Gastrocnemius medialis (tissue), 4 donors: Measurements from ENCODE around the gene NYAP2. TPM values are rescaled to one million over a fixed set of nuclear protein-coding genes. Genes with fewer than 3 reads are reported as not detected.

Source experiments
- ATAC-seq, 2 donors: fragments of 150-250 bp; one replicate each; pipeline ENCODE4 v1.9.1; 2016
- DNase-seq, 2 donors: peaks; one replicate each; pipeline ENCODE4 v3.0.0-alpha.2; 2019
- H3K27ac ChIP-seq, 4 donors: fragments of 200-600 bp; sonication (generic); 1 replicate in 1 of 4; 2 replicates in 3 of 4; pipeline ENCODE4 v1.5.1; 2016 to 2018; ENCODE audit warnings: mild to moderate bottlenecking in 2 of 4, moderate library complexity in 1 of 4
- H3K27me3 ChIP-seq, 3 donors: fragments of 200-600 bp; sonication (generic) in 2 of 3; 1 replicate in 1 of 3; 2 replicates in 2 of 3; pipeline versions ENCODE4 v1.5.1 to v1.6.0; 2016 to 2019; ENCODE audit warnings: mild to moderate bottlenecking in 1 of 3, moderate library complexity in 1 of 3
- H3K36me3 ChIP-seq, 2 donors: fragments of 200-600 bp; sonication (generic) in 1 of 2; one replicate each; pipeline ENCODE4 v1.5.1; 2017 to 2018
- H3K4me1 ChIP-seq, 2 donors: fragments of 200-600 bp; sonication (generic) in 1 of 2; one replicate each; pipeline ENCODE4 v1.5.1; 2016 to 2017; ENCODE audit warnings: mild to moderate bottlenecking in 2 of 2
- H3K4me3 ChIP-seq, 4 donors: fragments of 200-600 bp; sonication (generic) in 3 of 4; 1 replicate in 1 of 4; 2 replicates in 3 of 4; pipeline ENCODE4 v1.5.1; 2016 to 2019; ENCODE audit warnings: mild to moderate bottlenecking in 2 of 4
- H3K9me3 ChIP-seq, 3 donors: fragments of 200-600 bp; sonication (generic) in 2 of 3; 1 replicate in 1 of 3; 2 replicates in 2 of 3; pipeline ENCODE4 v1.5.1; 2016 to 2019
- POLR2A ChIP-seq, 2 donors: fragments of 450-650 bp; IDR thresholded peaks; one replicate each; pipeline ENCODE4 v1.6.1; 2017; ENCODE audit warnings: antibody characterized with exemption in 2 of 2, mild to moderate bottlenecking in 2 of 2, moderate library complexity in 2 of 2
- in situ Hi-C, 4 donors: fragments of 200-750 bp; cut with MboI; loops; one replicate each; pipeline versions ENCODE4 v1.15.0 to v1.8.0; 2017; ENCODE audit warnings: low sequenced_read_pairs in 4 of 4
- intact Hi-C: fragments of 100-400 bp; cut with DNase I; formaldehyde crosslinking; loops from one replicate; pipeline ENCODE4 v1.15.1; 2023; ENCODE audit warnings: low total_unique reads
- total RNA-seq, 4 donors: library from RNA; depleted of rRNA; stranded (reverse); fragments of >200 nt; gene quantifications; one replicate each; pipeline versions ENCODE4 v1.1.0 to v1.2.3, GENCODE V29; 2016
- TF ChIP-seq, protein P1 (sequence below), 5 experiments: fragments of 450-650 bp in 3 of 5; fragments of 200-600 bp in 2 of 5; sonication (generic) in 2 of 5; IDR thresholded peaks in 4 of 5; conservative IDR thresholded peaks in 1 of 5; 1 replicate in 4 of 5; 2 replicates in 1 of 5; pipeline ENCODE4 v1.5.1; 2016 to 2019; ENCODE audit warnings: antibody characterized with exemption in 5 of 5, mild to moderate bottlenecking in 3 of 5, moderate library complexity in 3 of 5

Gene NYAP2
- total RNA-seq, 4 donors from 2014 or later: 0.36 to 1.7 (median 1.5) TPM

DNA sequence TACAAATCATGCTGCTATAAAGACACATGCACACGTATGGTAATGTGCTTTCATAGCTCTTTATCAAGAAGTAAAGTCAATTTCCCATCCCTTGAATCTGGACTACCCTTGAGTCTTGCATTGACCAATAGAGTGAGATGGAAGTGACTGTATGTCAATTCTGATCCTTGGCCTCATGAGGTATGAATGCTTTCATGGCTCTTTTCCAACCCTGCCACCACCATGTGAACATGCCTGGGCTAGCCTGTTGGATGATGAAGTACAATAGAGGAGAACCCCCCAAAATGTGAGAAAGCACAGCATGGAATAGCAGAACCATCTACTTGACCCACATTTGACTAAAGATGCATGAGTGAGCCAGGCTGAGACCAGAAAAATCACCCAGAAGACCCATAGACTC, 237.0 kb downstream of the NYAP2 start:
- Histone ChIP-seq H3K27ac (no peak overlapping the region), H3K9me3 (no peaks in the 10 kb centered on the region), H3K36me3 (no peaks in the 10 kb centered on the region), H3K27me3 (no peaks in the 10 kb centered on the region), H3K4me3 (no peak overlapping the region), H3K4me1 (no peaks in the 10 kb centered on the region)
- in situ Hi-C loops (no loop called here), intact Hi-C loops (no loop called here)
- TF ChIP-seq POLR2A (IDR thresholded peaks at IDR 0.05): no peak
- TF ChIP-seq, protein P1, sequence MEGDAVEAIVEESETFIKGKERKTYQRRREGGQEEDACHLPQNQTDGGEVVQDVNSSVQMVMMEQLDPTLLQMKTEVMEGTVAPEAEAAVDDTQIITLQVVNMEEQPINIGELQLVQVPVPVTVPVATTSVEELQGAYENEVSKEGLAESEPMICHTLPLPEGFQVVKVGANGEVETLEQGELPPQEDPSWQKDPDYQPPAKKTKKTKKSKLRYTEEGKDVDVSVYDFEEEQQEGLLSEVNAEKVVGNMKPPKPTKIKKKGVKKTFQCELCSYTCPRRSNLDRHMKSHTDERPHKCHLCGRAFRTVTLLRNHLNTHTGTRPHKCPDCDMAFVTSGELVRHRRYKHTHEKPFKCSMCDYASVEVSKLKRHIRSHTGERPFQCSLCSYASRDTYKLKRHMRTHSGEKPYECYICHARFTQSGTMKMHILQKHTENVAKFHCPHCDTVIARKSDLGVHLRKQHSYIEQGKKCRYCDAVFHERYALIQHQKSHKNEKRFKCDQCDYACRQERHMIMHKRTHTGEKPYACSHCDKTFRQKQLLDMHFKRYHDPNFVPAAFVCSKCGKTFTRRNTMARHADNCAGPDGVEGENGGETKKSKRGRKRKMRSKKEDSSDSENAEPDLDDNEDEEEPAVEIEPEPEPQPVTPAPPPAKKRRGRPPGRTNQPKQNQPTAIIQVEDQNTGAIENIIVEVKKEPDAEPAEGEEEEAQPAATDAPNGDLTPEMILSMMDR (IDR thresholded peaks at IDR 0.05 in 4 of 5, conservative IDR thresholded peaks at IDR 0.05 in 1 of 5): no peak
- ATAC-seq (no peak), DNase-seq (no peak)

DNA sequence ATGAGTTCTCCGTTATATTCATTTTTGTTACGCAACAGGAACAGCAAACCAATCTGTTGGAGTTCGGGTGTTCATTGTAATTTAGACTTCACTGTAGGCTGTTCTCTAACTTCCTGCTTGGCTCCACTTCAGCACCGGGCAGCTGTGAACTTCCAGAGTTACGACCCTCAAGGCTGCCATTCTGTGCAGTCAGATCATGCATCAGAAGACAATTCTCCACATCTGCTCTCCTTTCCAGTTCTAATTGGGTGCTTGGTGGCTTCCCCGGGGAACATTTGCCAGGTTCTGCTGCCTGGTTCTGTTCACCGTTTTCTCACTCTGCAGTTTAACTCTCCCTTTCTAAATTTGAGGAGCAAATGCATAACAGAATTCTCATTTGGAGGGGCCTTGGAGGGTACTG, 237.7 kb downstream of the NYAP2 start:
- DNase-seq: no peak
- Histone ChIP-seq H3K9me3 (no peaks in the 10 kb centered on the region), H3K36me3 (no peaks in the 10 kb centered on the region), H3K4me1 (no peaks in the 10 kb centered on the region), H3K27me3 (no peaks in the 10 kb centered on the region), H3K27ac (no peak overlapping the region), H3K4me3 (no peak overlapping the region)
- intact Hi-C loops (no loop called here), in situ Hi-C loops (no loop called here)
- ATAC-seq: no peak
- TF ChIP-seq, protein P1 (IDR thresholded peaks at IDR 0.05 in 4 of 5, conservative IDR thresholded peaks at IDR 0.05 in 1 of 5): no peak

DNA sequence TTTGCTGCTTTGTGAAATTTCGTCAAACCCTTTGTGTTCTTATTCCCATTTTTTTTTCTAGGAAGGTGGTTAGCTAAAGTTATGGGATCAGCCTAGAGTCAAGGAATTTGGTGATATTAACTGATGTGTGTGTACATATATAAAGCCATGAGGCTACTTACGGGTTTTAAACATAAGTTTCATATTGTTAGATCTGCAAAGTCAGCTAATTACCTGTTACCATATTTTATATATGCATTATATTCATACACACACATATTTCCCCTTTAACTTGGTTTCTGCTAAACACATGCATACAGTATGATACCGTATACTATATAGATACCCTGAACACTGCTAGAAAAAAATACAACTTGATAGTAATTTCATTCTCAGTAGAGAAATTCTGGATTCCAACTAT, 241.0 kb downstream of the NYAP2 start:
- TF ChIP-seq POLR2A (IDR thresholded peaks at IDR 0.05): no peak
- TF ChIP-seq, protein P1 (IDR thresholded peaks at IDR 0.05 in 4 of 5, conservative IDR thresholded peaks at IDR 0.05 in 1 of 5): no peak
- intact Hi-C loops: no loop called here
- Histone ChIP-seq H3K27me3 (no peaks in the 10 kb centered on the region), H3K27ac (no peak overlapping the region), H3K9me3 (no peaks in the 10 kb centered on the region), H3K4me3 (no peak overlapping the region), H3K4me1 (no peaks in the 10 kb centered on the region), H3K36me3 (no peaks in the 10 kb centered on the region)
- DNase-seq (no peak), ATAC-seq (no peak)
- in situ Hi-C loops: no loop called here

DNA sequence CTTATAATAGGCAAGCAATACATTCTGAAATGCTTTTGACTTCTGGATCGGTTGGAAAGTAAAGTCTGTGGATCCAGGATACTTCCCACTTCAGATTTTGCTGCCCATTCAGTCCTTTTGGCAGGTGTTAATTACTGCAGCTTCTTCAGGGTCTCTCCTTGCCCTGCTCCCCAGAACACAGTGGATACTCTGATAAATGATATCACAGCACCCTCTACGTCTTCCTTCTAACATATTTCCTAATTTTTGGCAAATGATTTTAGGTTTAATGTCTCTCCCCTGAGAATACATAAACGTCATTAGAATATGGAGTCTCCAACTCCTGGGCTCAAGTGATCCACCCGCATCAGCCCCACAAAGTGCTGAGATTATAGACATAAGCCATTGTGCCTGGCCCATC, 249.8 kb downstream of the NYAP2 start:
- Histone ChIP-seq H3K4me3 (no peak overlapping the region), H3K27ac (no peak overlapping the region), H3K27me3 (no peaks in the 10 kb centered on the region), H3K9me3 (no peaks in the 10 kb centered on the region), H3K36me3 (no peaks in the 10 kb centered on the region), H3K4me1 (no peaks in the 10 kb centered on the region)
- DNase-seq (no peak), ATAC-seq (no peak)
- in situ Hi-C loops: no loop called here
- intact Hi-C loops: no loop called here
- TF ChIP-seq, protein P1 (IDR thresholded peaks at IDR 0.05 in 4 of 5, conservative IDR thresholded peaks at IDR 0.05 in 1 of 5): no peak
- TF ChIP-seq POLR2A (IDR thresholded peaks at IDR 0.05): no peak

DNA sequence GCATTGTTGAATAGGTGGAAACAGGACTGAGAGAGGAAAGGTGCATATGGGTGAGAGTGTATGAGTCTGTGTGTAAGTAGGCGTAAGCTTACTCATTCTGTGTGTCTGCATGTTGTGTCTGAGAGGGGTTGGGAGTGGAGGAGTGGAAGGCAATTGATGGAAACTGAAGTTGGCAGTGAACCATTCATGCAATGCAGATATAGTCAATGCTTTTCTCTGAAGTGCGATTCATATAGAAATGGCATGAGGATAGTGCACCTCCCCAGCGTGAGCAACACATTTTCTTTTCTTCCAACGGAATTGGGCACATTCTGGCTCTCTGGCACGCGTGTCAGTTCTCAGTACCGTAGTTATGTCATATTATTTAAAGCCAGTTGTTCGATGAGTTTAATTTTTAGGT, 250.5 kb downstream of the NYAP2 start:
- Histone ChIP-seq H3K4me1 (no peaks in the 10 kb centered on the region), H3K4me3 (no peak overlapping the region), H3K27ac (no peak overlapping the region), H3K9me3 (no peaks in the 10 kb centered on the region), H3K27me3 (no peaks in the 10 kb centered on the region), H3K36me3 (no peaks in the 10 kb centered on the region)
- TF ChIP-seq POLR2A (IDR thresholded peaks at IDR 0.05): no peak
- TF ChIP-seq, protein P1 (IDR thresholded peaks at IDR 0.05 in 4 of 5, conservative IDR thresholded peaks at IDR 0.05 in 1 of 5): no peak
- intact Hi-C loops: loop anchor here (10.0 kb wide), 1 partner anchor 525 kb away; no protein-coding TSS in a partner anchor
- in situ Hi-C loops: loop anchor here in 1 of 4 donors (25.0 kb wide), 1 partner anchor 538 kb away; no protein-coding TSS in a partner anchor
- no peak for DNase-seq
- no peak for ATAC-seq
